ENCODE data around the gene TSHR.

DNA sequence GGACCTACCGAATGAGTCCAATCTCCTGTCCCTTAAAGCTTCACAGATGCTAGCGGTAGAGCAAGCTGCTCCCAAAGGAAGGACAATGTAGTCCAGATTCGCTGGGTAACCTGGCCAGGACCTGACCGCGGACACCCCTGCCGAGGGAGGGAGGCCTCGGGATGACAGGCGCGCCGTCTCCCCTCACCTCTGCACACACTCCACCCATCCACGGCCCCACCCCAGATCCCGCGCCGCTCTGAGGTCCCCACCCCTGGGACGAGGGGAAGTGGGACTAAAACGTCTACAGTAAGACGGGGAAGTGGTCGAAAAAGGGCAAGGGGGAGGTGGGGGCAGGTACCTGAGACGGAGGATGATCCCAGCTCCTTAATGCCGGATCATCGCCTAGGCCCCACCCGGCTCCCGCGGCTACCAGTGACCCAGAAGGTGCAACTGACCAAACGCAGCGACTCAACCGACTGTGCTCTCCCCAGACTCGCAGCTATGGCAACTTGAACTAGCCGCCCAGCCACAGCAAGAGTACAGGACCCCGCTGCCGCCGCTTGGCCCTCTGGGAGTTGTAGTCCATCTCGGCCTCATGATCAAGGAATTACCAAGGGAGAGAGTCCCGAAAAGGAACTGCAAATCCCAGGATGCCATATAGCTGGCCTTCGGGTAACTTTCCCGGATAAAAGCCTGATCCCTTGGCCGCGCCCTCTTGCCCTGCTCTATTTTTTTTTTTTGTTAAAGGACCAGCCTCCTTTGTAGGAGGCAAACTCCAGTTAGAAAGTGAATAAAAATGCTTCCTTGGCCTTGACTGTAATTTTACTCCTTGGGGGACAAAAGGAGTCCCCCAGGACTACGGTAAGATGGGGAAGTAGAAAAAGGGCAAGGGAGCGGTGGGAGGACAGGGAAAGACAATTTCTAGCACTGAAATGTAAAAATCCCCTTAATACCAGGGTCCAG lies 13.9 kb upstream of the TSHR start, which contains the start of gene CEP128:
- TF ChIP-seq, protein P1, sequence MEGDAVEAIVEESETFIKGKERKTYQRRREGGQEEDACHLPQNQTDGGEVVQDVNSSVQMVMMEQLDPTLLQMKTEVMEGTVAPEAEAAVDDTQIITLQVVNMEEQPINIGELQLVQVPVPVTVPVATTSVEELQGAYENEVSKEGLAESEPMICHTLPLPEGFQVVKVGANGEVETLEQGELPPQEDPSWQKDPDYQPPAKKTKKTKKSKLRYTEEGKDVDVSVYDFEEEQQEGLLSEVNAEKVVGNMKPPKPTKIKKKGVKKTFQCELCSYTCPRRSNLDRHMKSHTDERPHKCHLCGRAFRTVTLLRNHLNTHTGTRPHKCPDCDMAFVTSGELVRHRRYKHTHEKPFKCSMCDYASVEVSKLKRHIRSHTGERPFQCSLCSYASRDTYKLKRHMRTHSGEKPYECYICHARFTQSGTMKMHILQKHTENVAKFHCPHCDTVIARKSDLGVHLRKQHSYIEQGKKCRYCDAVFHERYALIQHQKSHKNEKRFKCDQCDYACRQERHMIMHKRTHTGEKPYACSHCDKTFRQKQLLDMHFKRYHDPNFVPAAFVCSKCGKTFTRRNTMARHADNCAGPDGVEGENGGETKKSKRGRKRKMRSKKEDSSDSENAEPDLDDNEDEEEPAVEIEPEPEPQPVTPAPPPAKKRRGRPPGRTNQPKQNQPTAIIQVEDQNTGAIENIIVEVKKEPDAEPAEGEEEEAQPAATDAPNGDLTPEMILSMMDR (IDR thresholded peaks at IDR 0.05; ENCODE audit: low read depth, low read length, poor library complexity, severe bottlenecking) = no peak
- TF ChIP-seq EZH2phosphoT487 (IDR thresholded peaks at IDR 0.05; ENCODE audit: borderline replicate concordance, low read length) = no peak

Data from DOHH2 (cell line).